GM12892 (cell line): Measurements from ENCODE around the gene FOXG1. TPM values are rescaled to one million over a fixed set of nuclear protein-coding genes. Genes with fewer than 3 reads are reported as not detected.
A peak's percentile ranks its signal among the peaks of the same experiment; 100 is the strongest.

Experiments
- DNase-seq: peaks from one replicate; pipeline ENCODE4 v3.0.0; 2011; ENCODE audit not compliant: insufficient read length
- FAIRE-seq: peaks from 2 replicates; lab custom pipeline; 2011; peaks lifted over from hg19 to GRCh38; lab: Jason Lieb, UNC
- POLR2A ChIP-seq: IDR thresholded peaks from 2 replicates; pipeline ENCODE4 v1.6.1; 2011; ENCODE audit warnings: low read depth, low read length, control low read depth
- POLR2AphosphoS5 ChIP-seq: IDR thresholded peaks from 2 replicates; pipeline ENCODE4 v1.6.1; 2011; ENCODE audit warnings: low read depth, low read length, control low read depth
- TAF1 ChIP-seq: IDR thresholded peaks from 2 replicates; pipeline ENCODE4 v1.6.1; 2011; ENCODE audit warnings: low read depth, mild to moderate bottlenecking, control low read depth, low read length, borderline replicate concordance
- polyA plus RNA-seq: library from polyadenylated mRNA; unstranded; fragments of >200 nt; gene quantifications from one replicate; pipeline ENCODE4 v1.2.1, GENCODE V29; 2012; ENCODE audit warnings: missing spikeins, inconsistent platforms; ENCODE audit not compliant: missing spikeins

FOXG1 gene
- polyA plus RNA-seq = 1.00 TPM

DNA sequence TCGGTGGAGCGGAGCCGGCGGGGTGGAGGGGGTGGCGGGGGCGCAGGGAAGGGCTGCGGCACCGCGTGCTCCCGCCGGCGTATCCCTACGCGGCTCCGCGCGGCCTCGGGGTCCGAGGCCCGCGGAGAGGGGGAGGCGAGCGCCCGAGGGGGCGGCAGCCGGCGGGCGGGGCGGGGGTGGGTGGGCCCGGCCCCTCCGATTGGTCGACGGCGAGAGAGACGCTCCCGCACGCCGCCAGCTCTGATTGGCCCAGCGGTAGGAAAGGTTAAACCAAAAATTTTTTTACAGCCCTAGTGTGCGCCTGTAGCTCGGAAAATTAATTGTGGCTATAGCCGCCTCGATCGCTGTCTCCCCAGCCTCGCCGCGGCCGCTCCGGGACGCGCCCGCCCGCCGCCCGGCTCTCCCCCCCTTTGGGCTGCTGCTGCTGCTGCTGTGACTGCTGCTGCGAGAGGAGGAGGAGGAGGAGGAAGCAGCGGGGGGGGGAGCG lies at the start of gene FOXG1:
Gene FOXG1 (plus strand): TSS at position 319 of the 487 bp plus-strand sequence. CDS start 493 bp downstream, outside the sequence.
- peak; percentile 53 for DNase-seq
- FAIRE-seq = no peak
- no peak for TF ChIP-seq TAF1
- TF ChIP-seq POLR2A = no peak
- TF ChIP-seq POLR2AphosphoS5 = no peak

DNA sequence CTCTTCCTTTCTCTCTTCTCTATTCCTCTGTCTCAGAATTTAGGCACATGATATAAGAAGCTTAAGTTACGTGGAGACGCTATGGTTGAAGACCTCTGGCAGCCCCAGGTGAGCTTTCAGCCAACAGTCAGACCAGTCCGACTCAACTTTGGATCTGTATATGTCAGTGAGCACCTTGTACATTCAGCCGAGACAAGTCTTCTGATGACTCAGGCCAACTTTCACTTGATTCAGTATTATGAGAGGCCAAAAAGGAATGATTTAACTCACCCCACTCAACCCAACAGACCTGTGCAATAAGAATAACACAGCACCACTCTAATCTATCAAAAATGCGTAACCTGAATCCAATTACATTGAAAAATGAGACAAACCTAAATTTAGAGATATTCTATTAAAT lies 47.5 kb upstream of the FOXG1 start:
- DNase-seq = no peak
- FAIRE-seq = no peak
- TF ChIP-seq POLR2A = no peak
- no peak for TF ChIP-seq POLR2AphosphoS5
- TF ChIP-seq TAF1 = no peak

DNA sequence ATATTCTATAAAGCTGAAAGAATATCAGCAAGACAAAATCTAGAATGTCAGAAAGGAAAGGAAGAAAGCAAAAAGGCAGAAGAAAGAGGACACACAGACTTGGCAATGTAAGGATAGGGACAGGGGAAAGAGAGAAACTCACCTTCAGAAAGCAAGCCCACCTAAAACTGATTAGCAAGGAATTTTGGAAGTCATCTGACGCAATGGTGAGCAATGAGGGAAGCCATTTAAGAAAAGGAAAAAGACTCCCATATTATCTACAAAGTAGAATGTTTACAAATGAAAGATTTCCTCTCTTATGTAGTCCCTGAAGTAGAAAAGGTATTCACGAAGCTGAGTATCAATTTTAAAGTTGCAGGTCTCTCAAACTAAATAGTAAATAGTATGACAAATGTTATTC lies 35.2 kb upstream of the FOXG1 start:
- no peak for FAIRE-seq
- no peak for DNase-seq
- TF ChIP-seq POLR2A = no peak
- no peak for TF ChIP-seq POLR2AphosphoS5
- no peak for TF ChIP-seq TAF1

DNA sequence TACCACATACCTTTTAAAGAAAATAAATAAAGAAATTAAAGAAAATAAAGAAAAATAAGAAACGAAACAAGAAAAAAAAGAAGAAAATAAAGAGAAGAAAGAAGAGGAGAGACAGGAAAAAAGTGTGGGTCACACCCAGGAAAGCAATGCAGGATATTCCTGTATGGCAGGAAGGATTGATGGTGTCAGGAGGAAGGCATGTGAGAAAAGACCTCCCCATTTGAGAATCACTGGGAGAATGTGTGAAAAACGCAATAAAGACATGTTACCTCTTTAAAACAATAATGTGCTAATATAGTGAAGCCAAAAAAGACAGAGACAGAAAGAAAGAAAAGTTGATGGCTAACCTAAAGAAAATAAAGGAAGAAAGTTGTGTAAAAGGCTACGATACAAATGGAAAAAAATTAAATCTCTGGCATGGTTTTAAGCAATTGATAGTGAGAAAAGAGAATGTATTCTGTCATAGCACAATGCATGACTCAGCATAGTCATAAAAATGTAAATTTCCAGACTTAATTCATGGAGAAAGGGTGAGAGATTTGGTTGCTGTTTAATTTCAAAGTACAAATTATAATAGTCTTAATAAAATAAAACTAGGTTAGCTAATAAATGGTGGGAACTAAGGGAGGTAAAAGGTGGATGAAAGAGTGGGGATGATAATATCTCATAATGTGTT lies 24.3 kb upstream of the FOXG1 start:
- TF ChIP-seq POLR2AphosphoS5 = no peak
- no peak for TF ChIP-seq POLR2A
- no peak for TF ChIP-seq TAF1
- FAIRE-seq = no peak
- DNase-seq = no peak

DNA sequence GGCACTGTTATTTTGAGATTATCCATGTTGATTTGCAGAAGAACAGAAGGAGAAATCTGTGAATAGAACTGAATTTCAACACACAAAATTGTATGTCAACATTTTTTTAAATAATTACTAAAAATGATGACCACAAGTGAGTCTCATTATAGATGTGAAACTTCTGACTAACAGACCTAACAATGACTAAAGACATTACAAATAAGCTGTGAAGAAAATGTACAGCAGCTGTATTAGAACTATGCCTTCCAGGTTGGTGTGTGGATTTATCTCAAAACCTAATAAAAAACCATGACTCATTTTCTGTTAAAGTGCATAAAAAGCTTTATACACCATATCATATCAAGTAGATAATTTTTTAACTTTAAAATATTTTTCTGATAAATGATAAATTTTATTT lies 22.5 kb upstream of the FOXG1 start:
- FAIRE-seq (no peak), DNase-seq (no peak)
- no peak for TF ChIP-seq POLR2AphosphoS5

DNA sequence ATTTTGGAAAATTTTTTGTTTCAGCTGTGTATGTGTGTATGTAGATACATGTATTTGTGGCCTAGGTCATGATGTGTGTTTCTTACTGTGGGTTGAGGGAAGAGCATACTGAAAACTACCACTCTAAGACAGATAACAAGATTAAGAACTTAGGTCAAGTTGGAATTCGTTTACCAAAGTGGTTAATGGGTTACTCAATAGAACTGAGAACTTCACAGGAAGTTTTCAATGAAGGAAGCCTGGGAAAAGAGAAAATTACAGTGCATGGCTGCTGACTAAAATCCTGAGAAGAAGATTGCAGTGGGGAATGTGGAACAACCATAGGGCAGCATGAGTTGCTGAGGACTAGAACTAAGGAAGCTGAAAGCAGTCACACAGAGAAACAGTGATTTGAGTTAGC lies 21.4 kb upstream of the FOXG1 start:
- no peak for TF ChIP-seq POLR2AphosphoS5
- FAIRE-seq = no peak
- no peak for DNase-seq

DNA sequence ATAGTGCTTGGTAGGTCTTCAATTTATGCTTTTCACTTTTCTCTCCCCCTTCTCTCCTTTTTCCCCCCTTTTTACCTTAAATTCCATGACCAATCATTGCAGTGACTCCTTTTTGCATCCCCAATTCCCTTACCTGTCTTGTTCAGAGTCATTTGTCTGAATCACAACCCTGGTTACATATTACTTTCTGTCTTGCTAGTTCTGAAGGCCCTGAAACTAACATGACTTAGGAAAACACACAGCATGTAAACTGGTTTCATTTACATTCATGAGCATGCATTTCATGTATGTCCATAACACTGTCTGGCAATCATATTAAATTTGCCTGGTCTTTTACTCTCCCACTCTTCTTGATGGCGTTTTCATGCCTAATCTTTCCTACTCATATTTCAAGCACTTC lies 20.3 kb upstream of the FOXG1 start:
- DNase-seq (no peak), FAIRE-seq (no peak)
- TF ChIP-seq TAF1 (no peak), POLR2AphosphoS5 (no peak), POLR2A (no peak)

DNA sequence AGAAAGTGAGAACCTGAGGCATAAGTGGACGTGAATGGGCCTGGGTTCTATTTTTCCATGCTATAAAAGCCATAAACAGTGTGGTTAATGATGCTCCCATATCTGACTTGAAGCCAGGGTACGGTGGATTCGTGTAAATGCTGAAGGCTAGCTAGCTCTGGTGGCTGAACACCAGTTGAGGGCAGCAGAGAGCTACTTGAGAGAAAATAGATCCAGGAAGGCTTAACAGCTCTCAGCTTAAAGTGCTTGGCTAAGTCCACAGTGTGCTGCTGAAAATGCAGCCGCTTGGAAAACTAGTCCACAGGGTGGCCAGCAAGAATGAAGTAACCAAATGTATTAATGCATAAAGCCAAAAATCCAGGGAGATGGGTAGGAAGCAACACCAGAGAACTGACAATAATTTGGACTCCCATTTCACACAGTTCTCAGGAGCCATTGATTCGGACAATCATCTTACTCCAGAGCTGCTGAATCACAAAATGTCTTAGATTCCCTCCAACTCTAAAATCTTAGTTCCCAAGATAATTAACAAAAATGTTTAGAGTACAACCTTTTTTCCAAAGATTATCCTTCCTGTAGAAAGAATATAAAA lies 15.0 kb upstream of the FOXG1 start:
- no peak for TF ChIP-seq TAF1
- no peak for TF ChIP-seq POLR2A
- no peak for TF ChIP-seq POLR2AphosphoS5
- peak; percentile 70 for FAIRE-seq
- no peak for DNase-seq

DNA sequence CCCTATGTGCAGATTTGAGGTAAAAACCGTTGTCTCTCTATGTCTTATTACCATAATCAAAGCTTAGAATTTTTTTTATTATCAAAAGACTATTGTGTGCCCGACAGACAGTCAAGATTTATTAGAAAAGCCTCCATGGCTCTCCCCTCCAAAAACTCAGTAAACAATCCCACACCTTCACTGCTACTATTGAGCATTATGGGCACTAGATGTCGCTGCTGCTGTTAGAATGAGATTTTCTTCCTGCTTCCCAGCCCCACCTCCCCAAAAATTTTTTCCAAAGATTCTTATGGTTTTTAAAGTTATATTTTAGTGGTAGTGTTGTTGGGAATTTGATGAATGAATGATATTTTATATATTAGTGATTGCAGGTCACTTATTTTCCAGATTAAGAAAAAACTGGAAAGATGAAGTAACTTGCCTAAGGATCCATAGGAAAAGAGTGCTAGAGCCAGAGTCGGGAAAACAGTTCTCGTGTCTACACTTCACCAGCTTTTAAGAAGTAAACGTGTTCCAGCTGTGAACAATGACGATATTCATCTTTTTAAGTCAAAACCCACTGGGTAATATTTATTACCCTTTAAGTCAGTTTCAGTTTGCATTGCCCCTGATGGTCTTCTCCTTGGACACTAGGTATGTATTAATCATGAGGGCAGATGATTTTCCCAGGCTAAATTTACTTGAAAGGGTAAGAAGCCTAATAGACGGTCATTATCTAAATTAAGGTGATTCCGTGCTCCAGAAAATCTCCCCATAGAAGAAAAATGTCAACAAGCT lies 12.2 kb upstream of the FOXG1 start:
- TF ChIP-seq TAF1 (no peak), POLR2AphosphoS5 (no peak), POLR2A (no peak)

DNA sequence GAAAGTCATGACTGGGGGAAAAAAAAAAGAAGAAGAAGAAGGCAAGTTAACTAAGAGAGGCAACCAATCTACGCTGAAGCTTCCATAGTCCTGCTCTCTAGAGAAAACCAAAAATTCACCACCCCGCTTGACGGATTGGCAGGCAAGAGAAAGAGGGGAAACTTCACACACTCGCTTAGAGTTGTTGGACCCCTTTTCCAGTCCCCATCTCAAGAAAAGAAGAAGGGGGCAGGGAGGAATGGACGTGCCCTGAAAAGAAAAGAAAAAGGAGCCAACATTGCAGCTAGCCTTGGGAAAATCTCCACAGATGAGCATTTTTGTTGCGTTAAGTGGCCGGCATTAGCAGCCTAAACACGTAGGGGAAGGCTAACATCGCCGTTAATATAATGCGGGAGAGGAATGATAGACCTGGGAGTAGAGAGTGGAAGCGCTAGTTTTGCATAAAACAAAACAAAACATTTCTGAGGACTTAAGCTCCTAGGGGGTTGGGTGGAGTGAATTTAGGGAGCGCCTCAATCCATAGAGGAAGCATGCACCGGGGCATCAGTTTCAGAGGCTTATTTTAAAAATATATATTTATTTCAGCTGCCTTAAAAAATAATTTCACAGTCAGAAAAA lies 11.3 kb upstream of the FOXG1 start:
- no peak for TF ChIP-seq TAF1
- no peak for TF ChIP-seq POLR2AphosphoS5
- no peak for TF ChIP-seq POLR2A
- FAIRE-seq = peak; percentile 42
- DNase-seq = no peak

More for the DNA sequence above, 12.2 kb upstream of the FOXG1 start:
- peak; percentile 78 for FAIRE-seq
- no peak for DNase-seq

DNA sequence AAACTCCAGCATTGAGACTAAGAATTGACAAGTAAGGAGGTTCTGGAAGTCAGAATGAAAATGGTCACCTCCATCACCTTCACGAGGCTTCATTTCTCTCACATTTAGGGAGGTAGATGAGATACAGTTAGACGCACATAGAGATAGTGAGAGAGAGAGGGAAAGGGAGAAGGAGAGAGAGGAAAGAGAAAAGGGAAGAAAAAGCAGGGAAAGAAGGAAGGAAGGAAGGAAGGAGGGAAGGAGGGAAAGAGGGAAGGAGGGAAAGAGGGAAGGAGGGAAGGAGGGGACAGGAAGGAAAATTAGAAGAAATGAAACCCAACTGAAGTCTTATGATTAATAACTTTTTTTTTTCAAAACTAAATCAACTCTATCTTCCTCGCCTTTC lies 10.7 kb upstream of the FOXG1 start:
- FAIRE-seq (no peak), DNase-seq (no peak)
- TF ChIP-seq POLR2A (no peak), POLR2AphosphoS5 (no peak), TAF1 (no peak)
